Subcutaneous abdominal adipose tissue (tissue), 5 donors: ENCODE results near the gene WFIKKN1.

Source experiments
- H3K27ac ChIP-seq: one replicate; pipeline ENCODE4 v1.7.0; 2013; ENCODE audit warnings: low read depth, mild to moderate bottlenecking, inconsistent platforms, low read length, moderate library complexity
- H3K27me3 ChIP-seq, 5 donors: one replicate each; pipeline ENCODE4 v1.7.0; 2013; ENCODE audit warnings: low read length in 5 of 5, inconsistent platforms in 1 of 5; ENCODE audit not compliant: control insufficient read depth in 5 of 5, insufficient read depth in 4 of 5
- H3K36me3 ChIP-seq, 5 donors: one replicate each; pipeline ENCODE4 v1.7.0; 2013; ENCODE audit warnings: low read length in 5 of 5; ENCODE audit not compliant: control insufficient read depth in 5 of 5, insufficient read depth in 5 of 5
- H3K4me1 ChIP-seq, 5 donors: one replicate each; pipeline ENCODE4 v1.7.0; 2013; ENCODE audit warnings: low read length in 5 of 5, mild to moderate bottlenecking in 3 of 5, moderate library complexity in 1 of 5; ENCODE audit not compliant: control insufficient read depth in 5 of 5, insufficient read depth in 5 of 5
- H3K4me3 ChIP-seq, 5 donors: one replicate each; pipeline ENCODE4 v1.7.0; 2013; ENCODE audit warnings: low read length in 5 of 5, low read depth in 1 of 5
- H3K9ac ChIP-seq, 5 donors: one replicate each; pipeline ENCODE4 v1.7.0; 2013; ENCODE audit warnings: low read length in 5 of 5, mild to moderate bottlenecking in 4 of 5, moderate library complexity in 3 of 5
- H3K9me3 ChIP-seq, 5 donors: one replicate each; pipeline ENCODE4 v1.7.0; 2013; ENCODE audit warnings: low read length in 5 of 5; ENCODE audit not compliant: control insufficient read depth in 5 of 5
- donor health status: healthy.
- donor health status: healthy.
- donor health status: healthy.
- donor health status: healthy.
- donor health status: healthy.

The WFIKKN1 gene

DNA sequence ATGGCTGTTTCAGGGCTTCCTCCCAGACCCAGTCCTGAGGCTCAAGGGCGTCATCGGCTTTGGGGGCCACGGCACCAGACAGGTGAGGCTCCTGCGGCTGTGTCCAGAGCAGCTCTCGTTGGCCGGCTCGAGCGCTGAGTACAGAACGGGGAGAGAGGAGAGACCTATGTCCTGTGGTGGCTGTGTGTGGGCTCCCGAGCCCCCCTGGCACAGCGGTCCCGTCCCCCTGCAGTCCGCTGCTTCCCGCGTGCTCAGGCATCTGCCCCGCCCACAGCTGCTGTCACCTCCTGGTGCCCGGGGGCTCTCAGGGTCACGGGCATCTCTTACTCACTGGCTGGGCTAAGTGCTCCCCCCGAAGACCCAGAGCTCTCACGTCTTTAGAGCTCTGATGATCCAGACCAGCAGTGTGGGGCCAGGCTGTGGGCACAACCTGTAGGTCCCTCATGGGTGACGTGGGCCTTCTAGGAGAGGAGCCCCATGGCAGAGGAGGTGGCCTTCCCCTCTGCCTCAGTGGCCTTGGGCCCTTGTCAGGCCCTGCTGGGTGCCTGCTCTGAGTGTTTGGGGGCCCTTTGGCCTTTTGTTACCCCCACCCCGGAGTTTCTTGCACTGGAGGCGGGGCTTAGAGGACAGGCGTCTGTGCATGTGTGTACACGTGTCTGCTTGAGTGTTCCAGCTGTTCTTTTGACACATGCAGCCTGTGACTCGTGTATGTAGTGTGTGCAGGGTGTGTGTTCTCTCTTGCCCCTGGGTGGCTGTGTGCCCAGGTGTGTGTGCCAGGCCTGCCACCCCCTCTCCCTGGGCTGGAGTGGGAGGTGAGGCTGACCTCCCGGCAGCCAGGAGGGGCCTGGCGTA is 21.9 kb downstream of the WFIKKN1 start:
- H3K36me3 ChIP-seq: peaks cover 0 to 25% (median 17%) of the 10 kb centered on the region in 5 donors
- no peak overlapping the region for H3K9ac ChIP-seq
- H3K9me3 ChIP-seq: no peaks in the 10 kb centered on the region
- no peak overlapping the region for H3K27ac ChIP-seq
- H3K27me3 ChIP-seq: no peaks in the 10 kb centered on the region
- H3K4me1 ChIP-seq: peaks cover 0 to 30% (median 21%) of the 10 kb centered on the region in 5 donors
- H3K4me3 ChIP-seq: no peak overlapping the region

DNA sequence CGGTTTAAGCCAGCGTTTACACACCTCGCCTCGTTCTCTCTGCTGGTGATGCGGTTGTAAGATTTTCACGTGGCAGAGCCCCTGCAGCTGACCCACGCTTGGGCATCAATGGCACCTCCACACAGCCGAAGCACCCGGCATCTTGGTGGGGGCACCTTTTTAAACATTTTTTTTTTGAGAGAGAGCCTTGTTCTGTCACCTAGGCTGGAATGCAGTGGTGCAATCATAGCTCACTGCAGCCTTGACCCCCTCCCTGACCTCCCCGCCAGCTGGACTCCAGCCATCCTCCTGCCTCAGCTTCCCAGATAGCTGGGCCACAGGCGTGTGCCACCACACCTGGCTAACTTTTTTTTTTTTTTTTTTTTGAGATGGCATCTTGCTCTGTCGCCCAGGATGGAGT is 23.2 kb downstream of the WFIKKN1 start:
- Histone ChIP-seq H3K4me3 (no peak overlapping the region), H3K27ac (no peak overlapping the region), H3K9me3 (no peaks in the 10 kb centered on the region), H3K9ac (no peak overlapping the region), H3K4me1 (peaks cover 0 to 16% (median 8%) of the 10 kb centered on the region in 5 donors), H3K36me3 (peaks cover 0 to 37% (median 22%) of the 10 kb centered on the region in 5 donors), H3K27me3 (no peaks in the 10 kb centered on the region)

DNA sequence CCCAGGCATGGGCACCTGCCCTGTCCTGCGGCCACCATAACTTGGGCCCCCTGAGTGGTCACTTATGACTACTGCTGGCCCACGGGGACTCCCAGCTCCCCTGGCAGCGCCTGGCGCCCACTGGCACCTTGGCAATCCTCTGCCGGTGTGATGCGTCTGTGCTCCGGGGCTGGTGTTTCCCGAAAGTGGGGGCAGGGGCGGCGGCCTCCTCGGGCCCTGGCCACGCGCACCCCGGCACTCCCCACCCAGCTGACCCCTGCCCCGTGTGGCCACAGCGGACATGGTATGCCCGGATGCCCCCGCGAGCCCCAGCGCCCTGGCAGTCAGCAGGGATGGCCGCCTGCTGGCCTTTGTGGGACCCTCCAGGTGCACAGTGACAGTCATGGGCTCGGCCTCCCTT is 26.7 kb downstream of the WFIKKN1 start:
- Histone ChIP-seq H3K4me3 (no peak overlapping the region), H3K36me3 (peaks cover 0 to 37% (median 22%) of the 10 kb centered on the region in 5 donors), H3K4me1 (peaks cover 0 to 14% (median 12%) of the 10 kb centered on the region in 5 donors), H3K9ac (no peak overlapping the region), H3K27me3 (no peaks in the 10 kb centered on the region), H3K9me3 (no peaks in the 10 kb centered on the region), H3K27ac (no peak overlapping the region)

DNA sequence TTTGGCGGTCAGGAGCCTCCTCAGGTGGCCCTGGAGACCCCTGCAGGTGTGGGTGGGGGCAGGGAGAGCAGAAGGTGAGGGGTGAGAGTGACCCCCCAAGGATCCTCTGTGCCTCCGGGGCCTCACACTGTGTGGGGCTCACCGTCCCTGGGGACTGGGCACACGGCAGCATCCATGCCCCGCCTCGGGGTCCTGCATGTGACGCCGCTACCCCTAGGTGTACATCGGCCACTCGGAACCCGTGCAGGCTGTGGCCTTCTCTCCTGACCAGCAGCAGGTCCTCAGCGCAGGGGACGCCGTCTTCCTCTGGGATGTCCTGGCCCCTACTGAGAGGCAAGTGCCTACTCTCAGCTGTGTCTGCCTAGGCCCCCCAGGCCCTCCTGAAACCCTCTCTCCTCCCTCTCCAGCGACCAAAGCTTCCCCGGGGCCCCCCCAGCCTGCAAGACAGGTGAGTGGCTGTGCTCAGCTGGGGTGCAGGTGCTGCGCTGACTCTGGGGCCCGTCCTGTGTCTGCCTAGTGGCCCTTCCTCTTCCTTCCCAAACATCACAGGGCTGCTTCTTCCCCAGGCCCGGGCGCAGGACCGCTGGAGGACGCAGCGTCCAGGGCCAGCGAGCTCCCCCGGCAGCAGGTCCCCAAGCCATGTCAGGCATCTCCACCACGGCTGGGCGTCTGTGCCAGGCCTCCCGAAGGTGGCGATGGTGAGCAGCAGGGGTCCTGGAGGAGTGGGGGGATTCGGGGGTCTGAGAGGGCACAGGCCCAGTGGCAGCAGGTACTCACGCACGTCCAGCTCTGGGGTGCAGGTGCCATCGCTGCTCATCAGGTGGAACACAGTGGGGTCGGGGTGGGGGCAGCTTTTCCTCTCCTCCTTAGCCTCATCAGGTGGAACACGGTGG is 28.1 kb downstream of the WFIKKN1 start:
- Histone ChIP-seq H3K4me3 (no peak overlapping the region), H3K4me1 (peaks cover 0 to 14% (median 12%) of the 10 kb centered on the region in 5 donors), H3K9ac (no peak overlapping the region), H3K27ac (no peak overlapping the region), H3K36me3 (peaks cover 0 to 29% (median 13%) of the 10 kb centered on the region in 5 donors), H3K9me3 (no peaks in the 10 kb centered on the region), H3K27me3 (no peaks in the 10 kb centered on the region)

DNA sequence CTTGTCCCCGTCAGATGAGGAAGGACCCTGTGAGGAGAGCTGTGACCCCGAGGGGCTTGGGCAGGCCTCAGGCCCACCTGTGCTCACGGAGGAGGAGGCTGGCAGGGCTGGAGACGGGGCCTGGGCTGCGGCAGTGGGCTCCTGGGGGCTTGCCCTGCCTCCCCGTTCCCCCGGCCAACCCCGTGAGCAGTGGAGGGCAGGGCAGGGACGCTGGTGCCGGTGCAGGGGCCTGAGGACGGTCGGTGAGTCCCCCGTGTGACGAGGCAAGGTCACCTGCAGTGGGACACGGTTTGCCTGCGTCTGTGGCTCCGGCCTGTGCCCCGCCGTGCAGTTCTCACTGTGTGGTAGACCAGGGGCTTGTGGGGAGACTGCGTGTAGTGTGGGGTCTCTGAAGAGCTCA is 28.8 kb downstream of the WFIKKN1 start:
- H3K27ac ChIP-seq: no peak overlapping the region
- peaks cover 0 to 27% (median 13%) of the 10 kb centered on the region in 5 donors for H3K36me3 ChIP-seq
- peaks cover 0 to 14% (median 12%) of the 10 kb centered on the region in 5 donors for H3K4me1 ChIP-seq
- H3K4me3 ChIP-seq: no peak overlapping the region
- H3K27me3 ChIP-seq: no peaks in the 10 kb centered on the region
- H3K9ac ChIP-seq: no peak overlapping the region
- H3K9me3 ChIP-seq: no peaks in the 10 kb centered on the region

DNA sequence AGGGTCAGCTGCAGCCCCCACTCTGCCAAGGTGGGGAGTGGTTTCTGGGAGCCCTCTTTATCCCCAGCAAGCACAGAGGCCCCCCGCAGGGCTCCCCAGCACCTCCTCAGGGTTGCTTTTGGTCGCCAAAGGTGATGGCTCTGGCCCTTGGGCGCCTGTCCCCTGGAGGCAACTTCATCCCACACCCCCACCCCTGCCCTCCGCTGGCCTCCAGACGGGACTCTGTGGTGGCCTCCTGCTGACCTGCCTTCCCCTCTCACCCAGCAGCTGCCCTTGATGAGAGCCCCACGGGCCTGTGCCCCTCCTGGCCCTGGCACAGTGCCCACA is 29.3 kb downstream of the WFIKKN1 start:
- Histone ChIP-seq H3K9ac (no peak overlapping the region), H3K9me3 (no peaks in the 10 kb centered on the region), H3K4me3 (peak overlapping the region in 2 of 5 donors; percentile 45 to 49), H3K27me3 (no peaks in the 10 kb centered on the region), H3K27ac (no peak overlapping the region), H3K4me1 (peaks cover 0 to 14% (median 12%) of the 10 kb centered on the region in 5 donors), H3K36me3 (peaks cover 0 to 24% (median 13%) of the 10 kb centered on the region in 5 donors)

DNA sequence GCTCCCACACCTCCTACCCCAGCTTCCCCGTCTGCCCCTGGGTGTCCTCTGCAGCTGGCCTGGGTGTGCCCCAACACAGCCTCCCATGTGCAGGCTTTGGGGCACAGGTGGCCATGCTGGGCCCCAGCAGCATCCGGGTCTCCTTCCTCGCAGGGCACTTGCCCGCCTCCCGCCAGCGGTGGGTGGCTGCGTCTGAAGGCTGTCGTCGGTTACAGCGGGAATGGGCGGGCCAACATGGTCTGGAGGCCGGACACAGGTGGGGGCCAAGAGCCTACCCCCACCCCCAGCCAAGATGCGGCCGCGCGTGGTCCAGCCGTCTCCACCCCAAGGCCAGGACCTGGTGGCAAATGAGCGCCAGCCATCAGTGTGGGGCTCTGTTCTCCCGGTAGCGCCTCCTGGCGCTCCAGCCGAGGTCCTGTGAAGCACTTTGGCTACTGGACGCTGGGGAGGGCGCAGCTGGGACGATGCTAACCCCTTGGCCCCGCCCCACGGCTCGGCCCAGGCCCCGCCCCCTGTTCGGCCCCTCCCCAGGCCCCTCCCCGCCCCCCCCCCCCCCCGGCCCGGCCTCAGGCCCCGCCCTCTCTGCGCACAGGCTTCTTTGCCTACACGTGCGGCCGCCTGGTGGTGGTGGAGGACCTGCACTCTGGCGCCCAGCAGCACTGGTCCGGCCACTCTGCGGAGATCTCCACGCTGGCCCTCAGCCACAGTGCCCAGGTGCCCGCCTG is 29.8 kb downstream of the WFIKKN1 start:
- Histone ChIP-seq H3K9ac (peak overlapping the region in 1 of 5 donors; percentile 64), H3K4me3 (peak overlapping the region in 2 of 5 donors; percentile 45 to 50)

DNA sequence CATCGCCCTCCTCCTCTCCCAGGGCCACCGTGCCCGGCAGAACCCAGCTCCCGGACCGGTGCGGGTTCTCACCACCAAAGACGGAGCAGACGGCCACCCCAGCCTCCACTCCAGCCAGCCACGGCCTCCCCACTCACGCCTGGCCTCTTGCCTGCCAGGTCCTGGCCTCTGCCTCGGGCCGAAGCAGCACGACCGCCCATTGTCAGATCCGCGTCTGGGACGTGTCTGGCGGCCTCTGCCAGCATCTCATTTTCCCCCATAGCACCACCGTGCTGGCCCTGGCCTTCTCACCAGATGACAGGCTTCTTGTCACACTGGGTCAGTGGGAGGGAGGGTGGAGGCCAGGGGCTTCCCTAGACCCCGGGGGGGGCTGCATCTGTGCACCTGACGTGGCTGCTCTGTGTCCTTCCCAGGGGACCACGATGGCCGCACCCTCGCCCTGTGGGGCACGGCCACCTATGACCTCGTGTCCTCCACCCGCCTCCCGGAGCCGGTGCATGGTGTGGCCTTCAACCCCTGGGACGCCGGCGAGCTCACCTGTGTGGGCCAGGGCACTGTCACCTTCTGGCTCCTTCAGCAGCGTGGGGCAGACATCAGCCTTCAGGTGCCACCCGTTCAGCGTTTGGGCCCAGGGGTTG is 30.5 kb downstream of the WFIKKN1 start:
- Histone ChIP-seq H3K4me3 (peak overlapping the region in 2 of 5 donors; percentile 29 to 50), H3K27me3 (no peaks in the 10 kb centered on the region), H3K9ac (peak overlapping the region in 1 of 5 donors; percentile 64), H3K9me3 (no peaks in the 10 kb centered on the region), H3K36me3 (peaks cover 0 to 16% (median 5%) of the 10 kb centered on the region in 5 donors), H3K27ac (no peak overlapping the region), H3K4me1 (peaks cover 0 to 14% (median 12%) of the 10 kb centered on the region in 5 donors)

More for the DNA sequence above, 29.8 kb downstream of the WFIKKN1 start:
- Histone ChIP-seq H3K27ac (no peak overlapping the region), H3K27me3 (no peaks in the 10 kb centered on the region), H3K4me1 (peaks cover 0 to 14% (median 12%) of the 10 kb centered on the region in 5 donors), H3K36me3 (peaks cover 0 to 19% (median 8%) of the 10 kb centered on the region in 5 donors), H3K9me3 (no peaks in the 10 kb centered on the region)

DNA sequence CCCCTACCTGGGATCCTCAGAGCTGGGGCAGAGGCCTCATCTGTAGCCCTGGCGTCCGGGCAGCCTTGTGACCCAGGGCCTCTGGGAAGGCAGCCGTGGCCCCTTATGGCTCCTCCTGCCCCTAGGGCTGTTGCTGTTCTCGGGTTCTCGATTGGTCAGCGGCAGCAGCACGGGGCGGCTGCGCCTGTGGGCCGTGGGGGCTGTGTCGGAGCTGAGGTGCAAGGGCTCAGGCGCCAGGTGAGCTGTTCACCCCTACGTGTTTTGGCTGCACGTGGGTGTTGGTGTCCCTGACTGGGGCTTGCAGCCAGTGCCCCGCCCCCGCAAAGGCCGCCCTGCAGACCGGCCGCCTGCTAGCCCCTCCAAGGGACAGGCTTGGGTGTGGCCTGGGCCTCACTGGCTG is 31.3 kb downstream of the WFIKKN1 start:
- H3K9me3 ChIP-seq: no peaks in the 10 kb centered on the region
- peaks cover 0 to 12% (median 0%) of the 10 kb centered on the region in 5 donors for H3K36me3 ChIP-seq
- H3K4me3 ChIP-seq: no peak overlapping the region
- peaks cover 0 to 16% (median 13%) of the 10 kb centered on the region in 5 donors for H3K4me1 ChIP-seq
- no peak overlapping the region for H3K27ac ChIP-seq
- H3K9ac ChIP-seq: no peak overlapping the region
- no peaks in the 10 kb centered on the region for H3K27me3 ChIP-seq
